B cell (primary cell): ENCODE results near the gene CD163.

Source experiments
- EZH2 ChIP-seq: IDR thresholded peaks from 2 replicates; pipeline ENCODE4 v1.6.1; 2012; ENCODE audit warnings: borderline replicate concordance, low read depth, mild to moderate bottlenecking, moderate library complexity, low read length; ENCODE audit not compliant: insufficient read depth, poor library complexity, severe bottlenecking
- TF ChIP-seq, protein P1 (sequence below): fragments of 200-600 bp; IDR thresholded peaks from one replicate; pipeline ENCODE4 v1.8.0; 2022; ENCODE audit warnings: antibody characterized with exemption, mild to moderate bottlenecking

- TF ChIP-seq, protein P1, sequence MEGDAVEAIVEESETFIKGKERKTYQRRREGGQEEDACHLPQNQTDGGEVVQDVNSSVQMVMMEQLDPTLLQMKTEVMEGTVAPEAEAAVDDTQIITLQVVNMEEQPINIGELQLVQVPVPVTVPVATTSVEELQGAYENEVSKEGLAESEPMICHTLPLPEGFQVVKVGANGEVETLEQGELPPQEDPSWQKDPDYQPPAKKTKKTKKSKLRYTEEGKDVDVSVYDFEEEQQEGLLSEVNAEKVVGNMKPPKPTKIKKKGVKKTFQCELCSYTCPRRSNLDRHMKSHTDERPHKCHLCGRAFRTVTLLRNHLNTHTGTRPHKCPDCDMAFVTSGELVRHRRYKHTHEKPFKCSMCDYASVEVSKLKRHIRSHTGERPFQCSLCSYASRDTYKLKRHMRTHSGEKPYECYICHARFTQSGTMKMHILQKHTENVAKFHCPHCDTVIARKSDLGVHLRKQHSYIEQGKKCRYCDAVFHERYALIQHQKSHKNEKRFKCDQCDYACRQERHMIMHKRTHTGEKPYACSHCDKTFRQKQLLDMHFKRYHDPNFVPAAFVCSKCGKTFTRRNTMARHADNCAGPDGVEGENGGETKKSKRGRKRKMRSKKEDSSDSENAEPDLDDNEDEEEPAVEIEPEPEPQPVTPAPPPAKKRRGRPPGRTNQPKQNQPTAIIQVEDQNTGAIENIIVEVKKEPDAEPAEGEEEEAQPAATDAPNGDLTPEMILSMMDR: no peak
- TF ChIP-seq EZH2: no peak
Measured at GRCh38 chr12:7542046-7542445, 38.5 kb upstream of the CD163 start.
